ENCODE data around the gene GALNT9. TPM values are rescaled to one million over a fixed set of nuclear protein-coding genes. Genes with fewer than 3 reads are reported as not detected.

Gene GALNT9
- total RNA-seq, 1 experiment from 2014 or later, result 0.45 TPM

GRCh38 chr12:132188916-132189325 is 140.5 kb downstream of the GALNT9 start:
- intact Hi-C loops (cut with micrococcal nuclease; ENCODE audit: unreplicated experiment), result loop anchor here (1.0 kb wide), 1 partner anchor 30 kb away; no protein-coding TSS in a partner anchor
- Histone ChIP-seq H3K4me3 (ENCODE audit: low read depth, low read length) (peak overlapping the region; percentile 55), H3K27me3 (replicated peaks; ENCODE audit: control insufficient read depth, insufficient read depth, low read length) (no peaks in the 10 kb centered on the region), H3K4me1 (peaks cover 8% of the 10 kb centered on the region; the same call in 1 of the 2 replicates), H3K36me3 (ENCODE audit: control insufficient read depth, insufficient read depth, low read length) (no peaks in the 10 kb centered on the region), H3K9me3 (no peaks in the 10 kb centered on the region; the same call in 1 of the 2 replicates)
- peaks cover 6% of the 10 kb centered on the region for H3K36me3 Mint-ChIP-seq (ENCODE audit: insufficient read depth, unreplicated experiment)
- ChIA-PET CTCF (interaction anchor here (0.6 to 1.5 kb wide), 5 partner anchors 10 to 324 kb away, joined by 3 to 6 read pairs (median 5); no protein-coding TSS in a partner anchor), POLR2A (no interaction called here)
- peaks cover 9% of the 10 kb centered on the region for H3K9me3 Mint-ChIP-seq (ENCODE audit: unreplicated experiment)
- TF ChIP-seq, protein P1, sequence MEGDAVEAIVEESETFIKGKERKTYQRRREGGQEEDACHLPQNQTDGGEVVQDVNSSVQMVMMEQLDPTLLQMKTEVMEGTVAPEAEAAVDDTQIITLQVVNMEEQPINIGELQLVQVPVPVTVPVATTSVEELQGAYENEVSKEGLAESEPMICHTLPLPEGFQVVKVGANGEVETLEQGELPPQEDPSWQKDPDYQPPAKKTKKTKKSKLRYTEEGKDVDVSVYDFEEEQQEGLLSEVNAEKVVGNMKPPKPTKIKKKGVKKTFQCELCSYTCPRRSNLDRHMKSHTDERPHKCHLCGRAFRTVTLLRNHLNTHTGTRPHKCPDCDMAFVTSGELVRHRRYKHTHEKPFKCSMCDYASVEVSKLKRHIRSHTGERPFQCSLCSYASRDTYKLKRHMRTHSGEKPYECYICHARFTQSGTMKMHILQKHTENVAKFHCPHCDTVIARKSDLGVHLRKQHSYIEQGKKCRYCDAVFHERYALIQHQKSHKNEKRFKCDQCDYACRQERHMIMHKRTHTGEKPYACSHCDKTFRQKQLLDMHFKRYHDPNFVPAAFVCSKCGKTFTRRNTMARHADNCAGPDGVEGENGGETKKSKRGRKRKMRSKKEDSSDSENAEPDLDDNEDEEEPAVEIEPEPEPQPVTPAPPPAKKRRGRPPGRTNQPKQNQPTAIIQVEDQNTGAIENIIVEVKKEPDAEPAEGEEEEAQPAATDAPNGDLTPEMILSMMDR (IDR thresholded peaks at IDR 0.05; ENCODE audit: insufficient read depth in 1 of 2, low read depth in 1 of 2, low read length in 1 of 2, severe bottlenecking in 1 of 2, unreplicated experiment in 1 of 2), result no peak
- no TSS peak for BruUV-seq (replicated peaks)
- H3K4me1 Mint-ChIP-seq (ENCODE audit: low read depth, unreplicated experiment), result peaks cover 7% of the 10 kb centered on the region
- H3K27ac Mint-ChIP-seq (ENCODE audit: unreplicated experiment), result peak overlapping the region; percentile 72
- H3K4me3 Mint-ChIP-seq (ENCODE audit: unreplicated experiment), result peak overlapping the region; percentile 90
- no peak for DNase-seq
- peaks cover 12% of the 10 kb centered on the region for H3K27me3 Mint-ChIP-seq (ENCODE audit: insufficient read depth, unreplicated experiment)

GRCh38 chr12:132188451-132188901 is 140.9 kb downstream of the GALNT9 start:
- CTCF ChIA-PET, result interaction anchor here (0.6 to 1.5 kb wide), 3 partner anchors 35 to 324 kb away, joined by 3 to 6 read pairs (median 5); no protein-coding TSS in a partner anchor
- Mint-ChIP-seq H3K27me3 (ENCODE audit: insufficient read depth, unreplicated experiment) (peaks cover 11% of the 10 kb centered on the region), H3K27ac (ENCODE audit: unreplicated experiment) (no peak overlapping the region), H3K4me1 (ENCODE audit: low read depth, unreplicated experiment) (peaks cover 7% of the 10 kb centered on the region), H3K36me3 (ENCODE audit: insufficient read depth, unreplicated experiment) (peaks cover 6% of the 10 kb centered on the region), H3K9me3 (ENCODE audit: unreplicated experiment) (peaks cover 4% of the 10 kb centered on the region), H3K4me3 (ENCODE audit: unreplicated experiment) (peak overlapping the region; percentile 90)
- Histone ChIP-seq H3K4me1 (peaks cover 8% of the 10 kb centered on the region; the same call in 1 of the 2 replicates), H3K36me3 (ENCODE audit: control insufficient read depth, insufficient read depth, low read length) (no peaks in the 10 kb centered on the region), H3K27me3 (replicated peaks; ENCODE audit: control insufficient read depth, insufficient read depth, low read length) (no peaks in the 10 kb centered on the region), H3K9me3 (no peaks in the 10 kb centered on the region), H3K4me3 (ENCODE audit: low read depth, low read length) (peak overlapping the region; percentile 55)
- BruUV-seq (replicated peaks), result no TSS peak
- POLR2A ChIA-PET, result no interaction called here
- intact Hi-C loops (cut with micrococcal nuclease; ENCODE audit: unreplicated experiment), result no loop called here
- TF ChIP-seq, protein P1 (IDR thresholded peaks at IDR 0.05; ENCODE audit: insufficient read depth in 1 of 2, low read depth in 1 of 2, low read length in 1 of 2, severe bottlenecking in 1 of 2, unreplicated experiment in 1 of 2), result no peak
- DNase-seq, result no peak

DNA sequence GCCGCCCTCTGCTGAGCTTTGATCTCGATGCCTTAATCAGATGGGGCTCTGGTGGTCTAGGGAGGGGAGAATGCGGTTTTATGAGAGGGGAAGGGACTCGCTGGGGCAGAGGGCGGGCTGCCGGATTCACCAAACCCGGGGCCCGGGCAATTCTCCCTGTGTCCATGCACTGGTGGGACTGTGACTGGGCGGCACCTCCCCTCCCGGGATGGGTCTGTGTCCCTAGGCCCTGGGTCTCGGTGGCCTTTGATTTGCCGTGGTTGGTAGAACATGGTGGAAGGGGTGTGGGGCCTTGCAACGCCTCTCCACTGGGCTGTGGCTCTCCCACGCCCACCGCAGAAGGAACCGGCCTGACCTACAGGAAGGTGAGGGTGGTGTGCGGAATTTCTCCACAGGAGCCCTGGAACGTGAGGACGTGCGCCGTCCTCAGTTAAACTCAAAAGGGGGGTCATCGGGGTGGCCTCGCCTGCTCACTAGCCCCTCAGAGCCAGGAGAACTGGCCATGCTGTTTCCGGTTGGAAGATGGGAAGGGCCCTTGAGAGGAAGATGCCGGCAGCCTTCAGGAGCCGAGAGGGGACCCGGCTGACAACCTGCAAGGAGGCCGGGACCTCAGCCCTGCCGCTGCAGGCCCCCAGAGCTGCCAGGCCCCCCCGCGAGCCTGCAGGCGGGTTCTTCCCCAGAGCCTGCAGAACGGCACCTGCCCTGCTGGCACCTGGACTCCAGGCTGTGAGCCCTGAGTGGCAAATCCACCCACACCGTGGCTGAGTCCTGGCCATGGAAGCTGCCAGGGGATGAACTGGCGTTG is 141.5 kb downstream of the GALNT9 start:
- Mint-ChIP-seq H3K9me3 (ENCODE audit: unreplicated experiment) (no peaks in the 10 kb centered on the region), H3K27me3 (ENCODE audit: insufficient read depth, unreplicated experiment) (peaks cover 10% of the 10 kb centered on the region), H3K27ac (ENCODE audit: unreplicated experiment) (no peak overlapping the region), H3K4me1 (ENCODE audit: low read depth, unreplicated experiment) (peaks cover 7% of the 10 kb centered on the region), H3K36me3 (ENCODE audit: insufficient read depth, unreplicated experiment) (peaks cover 6% of the 10 kb centered on the region), H3K4me3 (ENCODE audit: unreplicated experiment) (peak overlapping the region; percentile 90)
- H3K27me3 ChIP-seq (replicated peaks; ENCODE audit: control insufficient read depth, insufficient read depth, low read length), result no peaks in the 10 kb centered on the region
- BruUV-seq (replicated peaks), result no TSS peak
- TF ChIP-seq, protein P1 (IDR thresholded peaks at IDR 0.05; ENCODE audit: insufficient read depth in 1 of 2, low read depth in 1 of 2, low read length in 1 of 2, severe bottlenecking in 1 of 2, unreplicated experiment in 1 of 2), result no peak
- no peaks in the 10 kb centered on the region for H3K36me3 ChIP-seq (ENCODE audit: control insufficient read depth, insufficient read depth, low read length)
- H3K4me3 ChIP-seq (ENCODE audit: low read depth, low read length), result no peak overlapping the region
- no peak for DNase-seq
- peaks cover 8% of the 10 kb centered on the region; the same call in 1 of the 2 replicates for H3K4me1 ChIP-seq
- CTCF ChIA-PET, result no interaction called here
- no peaks in the 10 kb centered on the region for H3K9me3 ChIP-seq
- POLR2A ChIA-PET, result no interaction called here
- intact Hi-C loops (cut with micrococcal nuclease; ENCODE audit: unreplicated experiment), result no loop called here
